ENCODE results near the gene RCBTB2. TPM values are rescaled to one million over a fixed set of nuclear protein-coding genes. Genes with fewer than 3 reads are reported as not detected.

RCBTB2 gene
- total RNA-seq, 1 donor from 2014 or later: 19.8 TPM

DNA sequence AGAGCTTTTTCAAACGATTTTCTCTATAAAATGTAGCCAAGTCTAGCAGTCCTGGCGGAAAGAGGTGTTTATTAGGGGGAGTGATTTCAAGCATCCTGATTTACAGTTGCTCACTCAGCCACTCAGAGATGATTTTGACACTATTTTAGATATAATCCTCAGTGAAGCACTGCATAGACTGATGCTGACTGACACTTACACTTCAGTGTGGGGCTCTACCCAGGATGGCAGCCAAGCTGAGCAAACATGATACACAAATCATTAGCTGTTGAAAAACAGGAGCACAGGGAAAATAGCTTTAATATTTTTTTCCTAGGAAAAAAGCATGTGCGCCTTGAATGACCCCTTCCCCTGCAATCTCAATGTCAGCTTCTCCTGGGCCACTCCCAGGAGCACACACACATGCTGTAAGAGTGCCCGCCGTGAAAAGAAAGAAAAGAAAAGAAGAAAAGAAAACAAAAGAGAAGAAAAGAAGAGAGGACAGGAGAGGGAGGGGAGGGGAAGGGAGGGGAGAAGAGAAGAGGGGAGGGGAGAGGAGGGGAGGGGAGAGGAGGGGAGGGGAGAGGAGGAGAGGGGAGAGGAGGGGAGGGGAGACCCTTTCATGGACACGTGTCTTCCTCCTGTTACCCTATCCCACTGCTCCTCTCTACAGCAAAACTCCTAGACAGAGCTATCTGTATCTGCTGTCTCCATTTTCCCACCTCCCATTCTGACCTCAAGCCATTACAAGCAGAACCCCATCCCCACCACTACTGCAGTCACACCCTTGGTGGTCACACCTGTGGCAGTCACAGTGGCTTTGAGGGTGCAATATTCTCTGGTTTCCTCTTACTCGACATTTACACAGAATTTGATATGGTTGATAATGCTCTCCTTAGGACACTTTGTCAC is 36.4 kb downstream of the RCBTB2 start:
- DNase-seq (ENCODE audit: low read depth): no peak

DNA sequence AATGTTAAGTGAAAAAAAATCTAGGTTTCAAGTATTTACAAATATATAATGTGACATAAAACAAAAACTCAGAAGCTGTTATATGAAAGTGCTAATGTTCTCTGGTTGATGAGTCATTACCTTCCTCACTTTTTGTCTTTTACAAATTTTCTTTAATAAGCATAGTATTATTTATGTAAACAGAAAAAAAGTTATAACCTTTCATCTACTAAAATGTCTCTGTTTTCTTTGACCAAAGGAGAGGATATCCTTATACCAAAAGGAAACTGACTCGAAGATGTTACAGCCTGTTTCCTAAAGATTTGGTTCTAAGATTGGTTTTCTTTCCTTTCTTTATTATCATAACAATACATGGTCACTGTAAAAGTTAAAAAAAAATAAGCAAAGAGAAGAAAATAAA is 38.0 kb downstream of the RCBTB2 start:
- DNase-seq (ENCODE audit: low read depth): no peak

DNA sequence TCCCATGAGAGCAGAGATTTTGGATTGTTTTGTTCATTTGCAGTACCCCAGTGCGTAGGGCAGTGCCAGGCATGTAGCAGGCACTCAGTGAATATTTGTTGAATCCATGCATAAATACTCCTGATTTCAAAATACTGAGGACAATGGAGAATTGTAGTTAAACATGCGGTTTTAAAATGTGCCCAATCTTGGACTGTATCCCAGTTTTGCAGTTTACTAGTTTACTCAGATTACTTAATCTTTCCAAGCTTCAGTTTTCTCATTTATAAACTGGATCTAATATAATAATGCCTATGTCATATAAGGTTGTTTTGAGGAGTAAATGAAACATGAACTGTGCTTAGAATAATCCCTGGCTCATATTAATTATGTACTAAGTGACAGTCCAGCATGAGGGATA is 39.0 kb downstream of the RCBTB2 start:
- peak; percentile 56 for DNase-seq (ENCODE audit: low read depth)

DNA sequence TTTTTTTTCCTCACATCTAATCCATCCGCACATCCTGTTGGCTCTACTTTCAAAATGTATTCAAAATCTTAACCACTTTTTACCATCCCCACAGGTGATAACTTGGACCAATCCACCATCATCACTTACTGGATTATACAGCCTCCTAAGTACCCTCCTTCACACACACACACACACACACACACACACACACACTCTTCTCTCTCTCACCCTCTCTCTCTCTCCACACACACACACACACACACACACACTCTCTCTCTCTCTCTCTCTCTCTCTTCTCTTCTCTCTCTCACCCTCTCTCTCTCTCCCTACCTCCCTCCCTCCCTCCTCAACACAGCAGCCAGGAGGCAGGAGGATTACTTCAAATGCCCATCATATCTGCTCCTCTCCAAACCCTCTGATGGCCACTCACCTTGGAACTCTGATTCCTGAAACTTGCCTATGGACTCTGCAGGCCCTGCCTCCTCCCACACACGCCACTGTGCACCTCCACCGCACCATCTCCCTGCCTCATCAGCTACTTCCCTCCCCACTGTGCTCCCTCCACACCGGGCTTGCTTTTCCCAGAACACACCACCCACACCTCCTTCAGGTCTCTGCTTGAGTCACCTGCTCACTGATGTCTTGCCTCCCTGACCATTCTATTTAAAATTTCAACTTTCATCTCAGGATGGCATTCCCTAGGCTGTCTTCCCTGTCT is 39.7 kb downstream of the RCBTB2 start:
- DNase-seq (ENCODE audit: low read depth): no peak

- peak; percentile 83 for DNase-seq (ENCODE audit: low read depth)
Observed at GRCh38 chr13:48492470-48493065, 40.3 kb downstream of the RCBTB2 start.

GRCh38 chr13:48492096-48492440 is 40.8 kb downstream of the RCBTB2 start:
- DNase-seq (ENCODE audit: low read depth): no peak

DNA sequence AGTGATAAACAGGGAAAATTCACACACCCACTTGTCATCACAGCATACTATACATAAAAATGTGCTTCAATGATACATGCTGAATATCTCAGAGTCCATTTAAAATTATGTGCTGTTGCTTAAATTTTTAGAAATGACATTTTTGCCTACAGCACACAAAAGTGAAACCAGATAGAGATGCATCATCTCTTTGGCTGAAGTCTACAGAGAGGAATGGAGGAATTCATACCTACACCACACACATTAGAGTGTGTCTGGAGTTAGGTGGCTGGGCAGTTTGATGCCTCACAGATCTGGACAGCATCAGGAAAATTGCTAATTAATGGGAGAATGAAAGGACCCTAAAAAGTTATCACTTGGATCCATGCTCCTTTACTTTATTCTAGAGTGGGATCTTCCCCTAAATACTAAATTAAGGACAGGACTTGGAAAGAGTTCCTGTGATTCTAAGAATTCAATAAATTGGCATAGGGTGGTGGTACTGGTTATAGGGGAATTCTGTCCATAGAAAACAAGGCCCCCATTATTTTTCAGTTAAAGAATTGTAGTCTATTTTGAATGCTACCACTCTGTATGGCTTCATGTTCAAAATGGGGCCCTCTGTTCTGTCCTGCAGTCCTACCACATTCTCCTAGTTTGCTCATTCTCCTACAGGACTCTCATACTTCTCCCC is 41.3 kb downstream of the RCBTB2 start:
- DNase-seq (ENCODE audit: low read depth): no peak

- DNase-seq (ENCODE audit: low read depth): no peak
Observed at GRCh38 chr13:48490241-48490640, 42.6 kb downstream of the RCBTB2 start.

- no peak for DNase-seq (ENCODE audit: low read depth)
Observed at GRCh38 chr13:48489666-48490065, 43.2 kb downstream of the RCBTB2 start.

- no peak for DNase-seq (ENCODE audit: low read depth)
Observed at GRCh38 chr13:48488995-48489394, 43.9 kb downstream of the RCBTB2 start.

- no peak for DNase-seq (ENCODE audit: low read depth)
Observed at GRCh38 chr13:48487968-48488367, 44.9 kb downstream of the RCBTB2 start.

DNA sequence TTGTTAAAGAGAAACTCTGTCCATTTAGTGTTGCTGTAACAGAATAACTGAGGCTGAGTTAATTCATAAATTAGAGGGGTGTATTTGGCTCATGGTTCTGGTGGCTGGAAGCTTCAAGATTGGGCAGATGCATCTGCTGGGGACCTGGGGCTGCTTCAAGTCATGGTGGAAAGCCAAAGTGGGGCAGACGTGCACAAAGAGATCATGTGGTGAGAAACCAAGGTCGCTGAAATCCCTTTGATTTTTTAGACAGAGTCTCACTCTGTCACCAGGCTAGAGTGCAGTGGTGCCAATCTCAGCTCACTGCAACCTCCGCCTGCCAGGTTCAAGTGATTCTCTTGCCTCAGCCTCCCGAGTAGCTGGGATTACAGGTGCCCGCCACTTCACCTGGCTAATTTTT is 46.0 kb downstream of the RCBTB2 start:
- no peak for DNase-seq (ENCODE audit: low read depth)

- DNase-seq (ENCODE audit: low read depth): no peak
Observed at GRCh38 chr13:48486362-48486761, 46.5 kb downstream of the RCBTB2 start.

DNA sequence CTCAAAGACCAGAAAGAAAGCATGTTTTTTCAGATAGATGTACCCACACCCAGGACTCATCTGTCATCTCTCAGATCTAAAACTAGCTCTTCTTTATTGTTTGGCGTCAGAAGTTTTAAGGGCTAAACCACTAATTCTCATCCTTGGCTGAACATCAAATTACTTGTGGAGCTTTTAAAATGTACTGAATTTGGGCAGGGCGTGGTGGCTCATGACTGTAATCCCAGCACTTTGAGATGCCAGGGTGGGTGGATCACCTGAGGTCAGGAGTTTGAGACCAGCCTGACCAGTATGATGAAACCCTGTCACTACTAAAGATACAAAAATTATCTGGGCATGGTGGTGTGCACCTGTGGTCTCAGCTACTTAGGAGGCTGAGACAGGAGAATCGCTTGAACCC is 47.4 kb downstream of the RCBTB2 start:
- peak; percentile 19 for DNase-seq (ENCODE audit: low read depth)

DNA sequence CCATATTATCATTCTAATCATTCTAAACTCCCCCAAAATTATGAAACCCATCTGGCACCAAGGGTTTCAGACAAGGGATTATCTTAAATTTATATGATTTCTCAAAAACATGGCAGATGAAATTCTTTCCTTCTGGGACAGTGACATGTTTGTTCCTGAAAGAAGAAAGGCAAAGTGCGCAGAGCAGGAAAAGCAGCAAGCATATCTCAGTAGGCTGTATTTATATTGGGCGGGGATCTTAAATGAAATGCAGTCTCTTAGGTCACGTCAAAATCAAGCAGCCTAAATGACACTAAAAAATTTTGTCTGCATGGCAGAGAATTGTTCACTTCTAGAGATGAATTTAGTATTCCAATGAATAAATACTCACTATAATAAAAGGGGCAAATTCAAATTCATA is 49.3 kb downstream of the RCBTB2 start:
- no peak for DNase-seq (ENCODE audit: low read depth)

GRCh38 chr13:48478391-48478790 is 54.5 kb downstream of the RCBTB2 start:
- DNase-seq (ENCODE audit: low read depth): no peak

DNA sequence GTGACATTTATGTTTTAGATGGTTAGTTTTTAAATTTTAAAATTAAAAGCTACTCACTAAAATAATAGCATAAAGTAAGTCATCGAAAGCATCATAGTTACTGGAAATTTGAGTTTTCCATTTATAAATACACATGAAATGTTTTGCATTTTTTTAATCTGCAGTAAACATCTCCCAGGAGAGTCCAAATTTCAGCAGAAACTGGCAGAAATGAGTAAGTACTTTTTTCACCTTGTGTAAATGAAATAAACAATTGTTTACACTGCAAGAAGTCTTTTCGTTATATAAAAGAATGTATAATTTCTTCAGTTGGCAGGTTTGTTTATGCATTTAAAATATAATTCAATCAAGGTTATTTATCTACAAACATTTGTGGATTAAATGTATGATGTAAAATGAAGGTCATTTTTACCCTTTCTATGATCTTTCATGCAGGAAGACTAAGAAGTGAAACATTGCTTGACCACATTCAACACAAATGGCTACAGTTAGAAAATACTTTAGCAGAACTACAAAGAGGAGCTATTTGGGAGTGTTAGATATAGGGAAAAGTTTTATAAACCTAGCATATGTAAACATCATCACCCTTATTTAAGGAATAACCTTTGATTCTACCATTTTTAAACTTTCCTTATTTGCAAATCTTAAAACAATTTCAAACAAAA is 55.6 kb downstream of the RCBTB2 start:
- DNase-seq (ENCODE audit: low read depth): no peak

DNA sequence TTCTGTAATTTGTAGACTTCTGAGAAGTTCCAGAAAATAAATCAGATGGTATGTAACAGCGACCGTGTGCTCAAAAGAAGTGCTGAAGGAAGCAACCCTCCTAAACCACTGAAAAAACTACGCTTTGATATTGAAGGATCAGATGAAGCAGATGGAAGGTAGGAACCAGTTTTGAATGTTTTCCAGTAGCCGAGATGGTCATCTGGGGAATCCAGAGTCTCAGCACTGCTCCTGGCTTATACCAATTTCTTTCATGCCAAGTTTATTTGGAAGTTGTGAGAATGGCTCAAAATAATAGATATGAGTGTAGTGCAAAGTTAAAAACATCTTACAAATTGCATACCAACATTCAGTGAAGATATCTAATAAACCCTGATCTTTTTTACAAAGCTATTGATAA is 56.2 kb downstream of the RCBTB2 start:
- no peak for DNase-seq (ENCODE audit: low read depth)

- DNase-seq (ENCODE audit: low read depth): no peak
Observed at GRCh38 chr13:48476215-48476614, 56.7 kb downstream of the RCBTB2 start.

GRCh38 chr13:48475230-48475629 is 57.6 kb downstream of the RCBTB2 start:
- DNase-seq (ENCODE audit: low read depth): no peak

GRCh38 chr13:48457578-48458242 is 75.2 kb downstream of the RCBTB2 start:
- no peak for DNase-seq (ENCODE audit: low read depth)
